GM19099 (cell line): ENCODE results near the gene FNDC3B.

ENCODE experiments used
- POLR2A ChIP-seq: IDR thresholded peaks from 3 replicates; pipeline ENCODE4 v1.6.1; 2011; ENCODE audit warnings: low read depth; ENCODE audit not compliant: insufficient read length; ENCODE audit errors: extremely low read depth

FNDC3B gene

GRCh38 chr3:172179680-172180399 lies 140.5 kb downstream of the FNDC3B start:
- no peak for TF ChIP-seq POLR2A

GRCh38 chr3:172180473-172180872 lies 141.1 kb downstream of the FNDC3B start:
- TF ChIP-seq POLR2A, result no peak

GRCh38 chr3:172181932-172182586 lies 142.7 kb downstream of the FNDC3B start:
- TF ChIP-seq POLR2A, result no peak

- TF ChIP-seq POLR2A, result no peak
Observed at GRCh38 chr3:172182797-172183196, 143.4 kb downstream of the FNDC3B start.

- no peak for TF ChIP-seq POLR2A
Observed at GRCh38 chr3:172184106-172184822, 144.9 kb downstream of the FNDC3B start.

GRCh38 chr3:172185907-172186306 lies 146.5 kb downstream of the FNDC3B start:
- TF ChIP-seq POLR2A, result no peak

GRCh38 chr3:172186607-172187006 lies 147.2 kb downstream of the FNDC3B start:
- no peak for TF ChIP-seq POLR2A

DNA sequence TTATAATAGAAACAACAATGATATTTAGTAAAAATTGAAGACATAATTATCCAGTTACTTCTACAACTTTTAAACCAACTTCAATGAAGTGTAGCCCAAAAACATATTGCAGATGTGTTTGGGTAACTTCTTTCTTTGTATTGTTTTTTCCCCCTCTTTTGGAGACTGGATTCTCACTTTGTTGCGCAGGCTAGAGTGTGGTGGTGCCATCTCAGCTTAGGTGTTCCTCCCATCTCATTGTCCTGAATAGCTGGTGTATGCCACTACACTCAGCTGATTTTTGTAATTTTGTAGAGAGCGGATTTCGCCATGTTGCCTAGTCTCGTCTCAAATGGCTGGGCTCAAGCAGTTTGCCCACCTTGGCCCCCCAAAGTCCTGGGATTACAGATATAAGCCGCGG lies 148.1 kb downstream of the FNDC3B start:
- TF ChIP-seq POLR2A, result no peak

DNA sequence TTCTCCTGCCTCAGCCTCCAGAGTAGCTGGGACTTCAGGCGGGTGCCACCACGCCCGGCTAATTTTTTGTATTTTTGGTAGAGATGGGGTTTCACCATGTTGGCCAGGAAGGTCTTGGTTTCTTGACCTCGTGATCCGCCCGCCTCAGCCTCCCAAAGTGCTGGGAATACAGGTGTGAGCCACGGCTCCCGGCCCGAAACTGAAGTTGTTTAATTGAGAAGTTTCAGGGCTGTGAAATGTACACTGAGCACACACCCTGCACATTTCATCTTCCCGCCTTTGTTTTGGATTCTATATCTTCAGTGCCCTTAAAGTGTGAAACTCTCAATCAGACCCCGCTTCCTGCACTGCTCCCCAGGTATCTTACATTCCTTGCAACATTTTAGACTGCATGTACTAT lies 149.1 kb downstream of the FNDC3B start:
- no peak for TF ChIP-seq POLR2A

DNA sequence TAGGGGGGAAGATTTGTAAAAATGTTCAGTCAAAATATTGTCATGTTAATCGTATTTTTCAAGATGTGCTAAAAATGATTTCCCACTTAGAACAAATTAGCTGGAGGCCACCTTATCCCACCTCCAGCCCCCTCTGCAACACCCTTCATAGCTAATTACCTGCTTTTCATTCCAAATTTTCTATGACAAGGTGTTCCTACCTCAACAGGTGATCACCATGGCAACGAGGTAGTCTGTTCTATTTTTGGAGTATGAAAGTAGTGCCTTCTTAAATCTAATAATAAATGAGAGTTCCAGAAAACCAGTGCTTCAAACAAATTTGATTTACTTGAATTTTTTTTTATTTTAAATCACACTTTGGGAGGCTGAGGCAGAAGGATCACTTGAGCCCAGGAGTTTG lies 149.8 kb downstream of the FNDC3B start:
- TF ChIP-seq POLR2A, result no peak

DNA sequence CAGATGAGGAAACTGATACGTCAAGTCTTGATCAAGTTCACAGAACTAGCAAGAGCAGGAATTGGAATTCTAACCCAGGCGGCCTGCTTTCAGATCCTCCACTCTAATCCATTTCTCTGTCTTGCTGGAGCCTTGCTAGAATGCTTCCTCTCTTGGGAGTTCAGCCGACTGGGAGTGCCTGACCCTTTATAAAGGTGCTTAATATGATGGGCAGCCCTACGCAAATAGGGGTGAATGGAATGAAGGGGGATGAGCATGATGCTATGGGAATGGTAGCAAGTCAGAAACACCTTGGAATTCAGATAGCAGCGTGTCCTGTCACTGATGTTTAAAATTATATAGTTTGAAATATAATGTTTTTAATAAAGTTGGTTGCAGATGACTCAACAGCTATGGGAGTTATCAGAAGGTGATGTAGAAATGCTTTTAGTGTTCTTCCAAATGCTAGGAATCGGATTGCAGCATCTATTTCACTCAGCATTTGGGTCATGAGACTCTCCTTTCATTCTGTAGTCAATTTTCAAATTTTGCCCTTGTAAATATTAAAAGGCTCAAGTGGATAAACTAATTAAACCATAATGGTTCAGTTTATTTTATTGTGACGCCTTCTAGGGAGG lies 150.7 kb downstream of the FNDC3B start:
- TF ChIP-seq POLR2A, result no peak

- no peak for TF ChIP-seq POLR2A
Observed at GRCh38 chr3:172190980-172191379, 151.6 kb downstream of the FNDC3B start.

GRCh38 chr3:172191629-172192028 lies 152.3 kb downstream of the FNDC3B start:
- TF ChIP-seq POLR2A, result no peak

GRCh38 chr3:172192830-172193415 lies 153.5 kb downstream of the FNDC3B start:
- TF ChIP-seq POLR2A, result no peak

- no peak for TF ChIP-seq POLR2A
Observed at GRCh38 chr3:172193436-172193835, 154.1 kb downstream of the FNDC3B start.
